Mesendoderm (in vitro differentiated cells): ENCODE measurements around the gene TADA1.

Source experiments
- DNase-seq: peaks from one replicate; pipeline ENCODE4 v3.0.0; 2013
- H2AK5ac ChIP-seq: 2 replicates; pipeline ENCODE4 v1.6.1; 2013; ENCODE audit warnings: low read length, inconsistent platforms
- H2BK120ac ChIP-seq: 2 replicates; pipeline ENCODE4 v1.6.1; 2013; ENCODE audit warnings: low read depth, mild to moderate bottlenecking, low read length, moderate library complexity, mixed read lengths
- H2BK15ac ChIP-seq: replicated peaks from 2 replicates; pipeline ENCODE4 v1.6.1; 2013; ENCODE audit warnings: low read depth, mild to moderate bottlenecking, moderate library complexity
- H2BK5ac ChIP-seq: 2 replicates; pipeline ENCODE4 v1.6.1; 2013; ENCODE audit warnings: low read length, inconsistent platforms
- H3K18ac ChIP-seq: 2 replicates; pipeline ENCODE4 v1.6.1; 2013; ENCODE audit warnings: mild to moderate bottlenecking, low read length, mixed read lengths
- H3K23ac ChIP-seq: one replicate; pipeline ENCODE4 v1.6.1; 2013; ENCODE audit warnings: low read length
- H3K27ac ChIP-seq: 2 replicates; pipeline ENCODE4 v1.5.1; 2013; ENCODE audit warnings: low read depth, mild to moderate bottlenecking, inconsistent platforms, low read length, moderate library complexity
- H3K27me3 ChIP-seq: 2 replicates; pipeline ENCODE4 v1.6.1; 2013; ENCODE audit warnings: low read length, control low read depth, mild to moderate bottlenecking, inconsistent platforms; ENCODE audit not compliant: insufficient read depth, poor library complexity
- H3K36me3 ChIP-seq: 2 replicates; pipeline ENCODE4 v1.6.1; 2013; ENCODE audit warnings: low read length, inconsistent platforms; ENCODE audit not compliant: control insufficient read depth, insufficient read depth
- H3K4ac ChIP-seq: one replicate; pipeline ENCODE4 v1.6.1; 2013; ENCODE audit warnings: low read depth, mild to moderate bottlenecking, low read length, moderate library complexity
- H3K4me1 ChIP-seq: 2 replicates; pipeline ENCODE4 v1.6.1; 2013; ENCODE audit warnings: low read depth, low read length, inconsistent platforms; ENCODE audit not compliant: control insufficient read depth
- H3K4me2 ChIP-seq: 2 replicates; pipeline ENCODE4 v1.6.1; 2013; ENCODE audit warnings: low read length
- H3K4me3 ChIP-seq: 2 replicates; pipeline ENCODE4 v1.5.1; 2013; ENCODE audit warnings: mild to moderate bottlenecking, low read length
- H3K56ac ChIP-seq: one replicate; pipeline ENCODE4 v1.6.1; 2013; ENCODE audit warnings: low read length
- H3K79me1 ChIP-seq: 2 replicates; pipeline ENCODE4 v1.6.1; 2013; ENCODE audit warnings: low read length, inconsistent platforms
- H3K79me2 ChIP-seq: 2 replicates; pipeline ENCODE4 v1.6.1; 2013; ENCODE audit warnings: mild to moderate bottlenecking, low read length; ENCODE audit not compliant: control insufficient read depth, insufficient read depth
- H3K9ac ChIP-seq: 2 replicates; pipeline ENCODE4 v1.6.1; 2013; ENCODE audit warnings: low read length, inconsistent platforms
- H4K5ac ChIP-seq: one replicate; pipeline ENCODE4 v1.6.1; 2013; ENCODE audit warnings: low read length
- H4K8ac ChIP-seq: one replicate; pipeline ENCODE4 v1.6.1; 2013; ENCODE audit warnings: low read depth, mild to moderate bottlenecking, control low read depth, low read length, moderate library complexity
- WGBS: extraction: QIAGEN DNeasy Blood & Tissue Kit; methylation state at CpG from one replicate; pipeline ENCODE4 v1.1.7; 2013; ENCODE audit warnings: low lambda C conversion rate, missing lambda C conversion rate; ENCODE audit not compliant: insufficient coverage; ENCODE audit errors: extremely low coverage; 5-methylcytosine and 5-hydroxymethylcytosine counted together

Gene TADA1

DNA sequence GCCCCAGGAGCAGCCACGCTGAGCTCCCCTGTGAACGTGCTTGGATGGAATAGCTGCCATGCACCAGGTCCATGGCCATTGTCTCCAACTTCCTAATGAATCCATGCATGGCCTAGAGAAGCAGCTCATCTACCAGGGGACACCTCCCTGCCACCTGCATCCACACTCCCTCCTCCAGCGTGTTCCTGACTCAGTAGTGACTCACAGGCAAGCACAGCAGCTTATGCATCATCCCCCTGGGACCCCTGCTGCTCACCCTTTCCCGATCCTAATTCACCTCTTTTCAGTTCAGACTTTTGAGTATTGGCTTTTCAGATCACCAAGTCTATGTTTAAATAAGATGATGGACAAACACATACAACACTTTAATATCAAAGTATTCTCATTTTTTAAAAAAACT is 39.9 kb upstream of the TADA1 start:
- Histone ChIP-seq H2BK15ac (no peak overlapping the region), H3K56ac (no peak overlapping the region), H3K27ac (no peak overlapping the region), H3K23ac (no peak overlapping the region), H3K4me2 (no peak overlapping the region), H2BK5ac (no peak overlapping the region), H3K27me3 (peaks cover 3% of the 10 kb centered on the region), H2BK120ac (no peak overlapping the region), H3K79me2 (no peaks in the 10 kb centered on the region), H4K8ac (no peak overlapping the region), H4K5ac (no peak overlapping the region), H3K4me1 (no peaks in the 10 kb centered on the region), H3K9ac (no peak overlapping the region), H3K79me1 (no peaks in the 10 kb centered on the region), H3K36me3 (no peaks in the 10 kb centered on the region), H2AK5ac (no peak overlapping the region), H3K18ac (no peak overlapping the region), H3K4ac (no peak overlapping the region), H3K4me3 (no peak overlapping the region)
- peak; percentile 73 for DNase-seq
- no CpG with 5 or more reads among the region's 4 CpGs for WGBS

DNA sequence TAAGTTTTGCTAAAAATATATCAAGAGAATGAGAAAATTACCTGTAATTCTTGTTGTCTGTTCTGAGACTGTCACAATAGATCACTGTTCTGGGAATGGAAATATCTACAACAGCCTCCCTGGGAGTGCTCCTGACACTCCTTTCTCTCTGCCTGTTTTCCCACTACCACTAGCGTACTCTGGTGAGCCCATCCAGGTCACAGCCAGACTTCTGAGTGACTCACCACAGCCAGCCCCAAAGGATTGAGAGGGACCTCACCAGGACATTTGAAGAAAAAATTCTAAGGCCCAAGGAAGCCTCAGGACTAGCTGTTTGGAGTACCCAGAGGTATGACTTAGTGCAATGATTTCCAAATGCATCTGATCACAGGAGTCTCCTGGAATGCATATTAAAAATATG is 39.0 kb upstream of the TADA1 start:
- no peak overlapping the region for H3K27ac ChIP-seq
- no peaks in the 10 kb centered on the region for H3K79me2 ChIP-seq
- no peak overlapping the region for H3K56ac ChIP-seq
- H3K36me3 ChIP-seq = no peaks in the 10 kb centered on the region
- H4K8ac ChIP-seq = no peak overlapping the region
- DNase-seq = peak; percentile 42
- H2BK120ac ChIP-seq = no peak overlapping the region
- no peak overlapping the region for H2BK5ac ChIP-seq
- no peak overlapping the region for H3K23ac ChIP-seq
- H3K4ac ChIP-seq = no peak overlapping the region
- H3K18ac ChIP-seq = no peak overlapping the region
- H3K4me3 ChIP-seq = no peak overlapping the region
- WGBS = no CpG with 5 or more reads among the region's 1 CpG
- no peak overlapping the region for H2AK5ac ChIP-seq
- H3K4me2 ChIP-seq = no peak overlapping the region
- H3K79me1 ChIP-seq = no peaks in the 10 kb centered on the region
- no peak overlapping the region for H2BK15ac ChIP-seq
- peaks cover 1% of the 10 kb centered on the region for H3K27me3 ChIP-seq
- no peaks in the 10 kb centered on the region for H3K4me1 ChIP-seq
- no peak overlapping the region for H4K5ac ChIP-seq
- H3K9ac ChIP-seq = no peak overlapping the region

DNA sequence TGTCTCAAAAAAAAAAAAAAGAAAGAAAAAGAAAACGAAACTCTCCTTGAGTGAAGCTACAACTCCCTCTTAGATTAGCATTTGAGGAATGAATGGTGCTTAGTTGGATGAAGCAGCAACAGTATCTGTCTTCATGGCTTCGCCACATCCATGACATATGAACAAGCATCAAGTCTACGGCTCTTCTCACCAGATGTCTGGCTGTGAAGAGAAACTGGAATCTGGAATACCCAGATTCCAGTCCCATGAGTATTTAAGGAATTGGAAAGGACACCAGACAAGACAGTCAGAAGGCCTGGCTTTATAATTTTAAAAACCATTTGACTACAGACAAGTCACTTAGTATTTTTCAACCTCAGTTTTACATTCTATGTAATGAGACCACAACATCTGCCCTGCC is 38.0 kb upstream of the TADA1 start:
- no peak overlapping the region for H2BK15ac ChIP-seq
- H3K27me3 ChIP-seq = no peaks in the 10 kb centered on the region
- H3K18ac ChIP-seq = no peak overlapping the region
- no peak overlapping the region for H3K4me3 ChIP-seq
- H2BK120ac ChIP-seq = no peak overlapping the region
- H3K4ac ChIP-seq = no peak overlapping the region
- no peaks in the 10 kb centered on the region for H3K36me3 ChIP-seq
- WGBS = no CpG with 5 or more reads among the region's 3 CpGs
- no peak overlapping the region for H3K27ac ChIP-seq
- H3K9ac ChIP-seq = no peak overlapping the region
- H3K4me2 ChIP-seq = no peak overlapping the region
- no peak for DNase-seq
- H4K5ac ChIP-seq = no peak overlapping the region
- H2AK5ac ChIP-seq = no peak overlapping the region
- H3K4me1 ChIP-seq = no peaks in the 10 kb centered on the region
- H3K23ac ChIP-seq = no peak overlapping the region
- H3K56ac ChIP-seq = no peak overlapping the region
- H3K79me1 ChIP-seq = no peaks in the 10 kb centered on the region
- H3K79me2 ChIP-seq = no peaks in the 10 kb centered on the region
- no peak overlapping the region for H2BK5ac ChIP-seq
- no peak overlapping the region for H4K8ac ChIP-seq

DNA sequence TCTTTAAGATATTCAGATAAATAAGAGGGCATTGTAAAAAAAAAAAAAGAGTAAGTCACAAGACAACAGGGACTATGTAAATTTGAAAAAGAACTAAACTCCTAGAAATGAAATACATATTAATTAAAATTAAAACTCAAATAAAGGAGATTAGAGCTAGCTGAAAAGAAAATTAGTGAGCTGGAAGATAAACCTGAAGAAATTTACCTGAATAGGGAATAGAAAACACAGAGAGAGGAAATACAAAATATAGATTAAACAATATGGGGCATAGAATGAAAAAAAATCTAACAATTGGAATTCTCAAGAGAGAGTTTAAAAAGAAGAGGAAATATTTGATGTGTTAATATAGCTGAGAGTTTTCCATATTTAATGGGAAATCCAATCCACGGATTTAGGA is 35.6 kb upstream of the TADA1 start:
- Histone ChIP-seq H3K4me1 (no peaks in the 10 kb centered on the region), H3K79me1 (no peaks in the 10 kb centered on the region), H2BK120ac (no peak overlapping the region), H3K9ac (no peak overlapping the region), H3K18ac (no peak overlapping the region), H4K5ac (no peak overlapping the region), H4K8ac (no peak overlapping the region), H3K79me2 (no peaks in the 10 kb centered on the region), H3K56ac (no peak overlapping the region), H3K23ac (no peak overlapping the region), H3K27ac (no peak overlapping the region), H3K4me2 (no peak overlapping the region), H2BK15ac (no peak overlapping the region), H3K4me3 (no peak overlapping the region), H3K4ac (no peak overlapping the region), H2AK5ac (no peak overlapping the region), H3K27me3 (no peaks in the 10 kb centered on the region), H2BK5ac (no peak overlapping the region), H3K36me3 (no peaks in the 10 kb centered on the region)
- no CpG with 5 or more reads among the region's 1 CpG for WGBS
- no peak for DNase-seq

DNA sequence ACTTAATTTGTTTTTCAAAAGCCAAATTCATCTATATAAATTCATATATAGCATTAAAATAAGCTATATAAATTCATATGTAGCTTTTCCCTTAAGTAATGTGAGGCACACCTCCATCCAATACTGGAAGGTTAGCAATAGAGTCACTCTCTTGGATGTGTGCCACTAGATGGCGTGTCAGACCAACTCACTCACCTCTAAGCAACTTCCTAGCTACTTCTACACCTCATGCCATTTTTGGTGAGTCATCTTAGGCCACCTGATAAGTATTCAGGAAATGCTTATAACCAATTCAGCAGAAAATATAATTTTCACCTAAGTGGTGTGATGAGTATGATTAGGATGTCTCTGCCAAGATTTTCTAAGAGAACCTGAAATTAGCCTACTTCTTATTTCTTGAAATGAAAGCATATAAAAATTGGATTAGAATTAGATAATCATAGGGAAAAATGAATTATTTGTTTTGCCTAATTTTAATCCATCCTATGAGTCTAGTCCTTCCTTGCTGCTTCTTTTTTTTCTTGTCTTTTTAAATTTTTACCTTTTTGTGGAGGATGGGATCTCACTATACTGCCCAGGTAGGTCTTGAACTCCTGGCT is 34.4 kb upstream of the TADA1 start:
- no peak overlapping the region for H3K4me2 ChIP-seq
- no peak overlapping the region for H3K56ac ChIP-seq
- no peaks in the 10 kb centered on the region for H3K79me1 ChIP-seq
- peak; percentile 96 for DNase-seq
- no peak overlapping the region for H4K8ac ChIP-seq
- no peak overlapping the region for H2BK5ac ChIP-seq
- no peaks in the 10 kb centered on the region for H3K36me3 ChIP-seq
- H2BK15ac ChIP-seq = no peak overlapping the region
- no peak overlapping the region for H4K5ac ChIP-seq
- no peak overlapping the region for H3K27ac ChIP-seq
- no peak overlapping the region for H3K18ac ChIP-seq
- H3K9ac ChIP-seq = no peak overlapping the region
- no CpG with 5 or more reads among the region's 1 CpG for WGBS
- H3K27me3 ChIP-seq = no peaks in the 10 kb centered on the region
- no peak overlapping the region for H2BK120ac ChIP-seq
- H3K4me1 ChIP-seq = no peaks in the 10 kb centered on the region
- no peak overlapping the region for H3K23ac ChIP-seq
- H3K4me3 ChIP-seq = no peak overlapping the region
- no peak overlapping the region for H2AK5ac ChIP-seq
- H3K79me2 ChIP-seq = no peaks in the 10 kb centered on the region
- no peak overlapping the region for H3K4ac ChIP-seq

DNA sequence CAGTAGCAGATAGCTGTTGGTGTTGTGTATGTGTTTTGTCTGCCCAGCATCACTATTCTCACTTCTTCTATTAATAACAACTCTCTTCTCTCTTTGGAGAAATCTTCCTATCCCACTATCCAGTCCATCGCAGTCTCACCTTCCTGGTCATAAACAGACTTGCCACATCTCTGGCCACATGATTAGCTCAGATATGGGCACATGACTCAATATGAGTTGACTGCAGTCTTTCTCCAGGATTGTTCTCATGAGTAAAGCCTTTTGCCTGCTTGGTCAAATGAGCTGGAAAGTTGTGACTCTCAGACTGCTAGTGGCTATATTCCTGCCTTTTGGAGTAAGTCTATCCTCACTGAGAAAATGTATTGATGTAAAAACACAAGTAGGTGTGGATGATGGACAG is 32.9 kb upstream of the TADA1 start:
- WGBS = no CpG with 5 or more reads among the region's 1 CpG
- Histone ChIP-seq H2BK15ac (no peak overlapping the region), H3K27ac (no peak overlapping the region), H3K36me3 (no peaks in the 10 kb centered on the region), H3K9ac (no peak overlapping the region), H2AK5ac (no peak overlapping the region), H3K4ac (no peak overlapping the region), H3K23ac (no peak overlapping the region), H3K27me3 (no peaks in the 10 kb centered on the region), H2BK120ac (no peak overlapping the region), H4K5ac (no peak overlapping the region), H3K4me1 (no peaks in the 10 kb centered on the region), H3K56ac (no peak overlapping the region), H2BK5ac (no peak overlapping the region), H3K4me3 (no peak overlapping the region), H3K79me2 (no peaks in the 10 kb centered on the region), H3K18ac (no peak overlapping the region), H3K79me1 (no peaks in the 10 kb centered on the region), H3K4me2 (no peak overlapping the region), H4K8ac (no peak overlapping the region)
- DNase-seq = no peak
